SK-N-SH (cell line): ENCODE data around the gene TLN1. TPM values are rescaled to one million over a fixed set of nuclear protein-coding genes. Genes with fewer than 3 reads are reported as not detected.

Experiments used
- CTCF ChIA-PET: fragments of 300-600, 350-600 bp; formaldehyde crosslinking; extraction: SDS; loops from one replicate; lab custom pipeline; 2021; lab: Yijun Ruan, JAX
- POLR2A ChIA-PET: fragments of 350-600 bp; sonication (Branson Sonifier 250); formaldehyde crosslinking; extraction: SDS; loops from one replicate; lab custom pipeline; 2020; ENCODE audit warnings: antibody characterized with exemption, inconsistent platforms; lab: Yijun Ruan, JAX
- DNase-seq: peaks from one replicate; pipeline ENCODE4 v3.0.0; 2012
- H2AFZ ChIP-seq: fragments of 200-600 bp; sonication (generic); 2 replicates; pipeline ENCODE4 v1.8.1; 2016; ENCODE audit warnings: antibody characterized with exemption, mild to moderate bottlenecking, low read depth
- H3F3A ChIP-seq: fragments of 200-600 bp; sonication (generic); replicated peaks from 2 replicates; pipeline ENCODE3; 2016; ENCODE audit warnings: antibody characterized with exemption, mild to moderate bottlenecking; ENCODE audit not compliant: insufficient read depth
- H3K27ac ChIP-seq, 2 experiments: fragments of 200-500 bp in 1 of 2; fragments of 200-600 bp in 1 of 2; sonication (Bioruptor generic) in 1 of 2; sonication (generic), shearing (Covaris generic) in 1 of 2; 2 replicates each; pipeline versions ENCODE4 v1.5.1 to v1.6.1; 2014 to 2016; ENCODE audit warnings: low read depth in 2 of 2, inconsistent platforms in 1 of 2, low read length in 1 of 2, mild to moderate bottlenecking in 1 of 2, mixed read lengths in 1 of 2
- H3K27me3 ChIP-seq: fragments of 200-600 bp; sonication (generic), shearing (Covaris generic); 2 replicates; pipeline ENCODE4 v1.6.1; 2016; ENCODE audit warnings: mixed run types; ENCODE audit not compliant: insufficient read depth
- H3K36me3 ChIP-seq, 2 experiments: fragments of 200-500 bp in 1 of 2; fragments of 200-600 bp in 1 of 2; sonication (Bioruptor generic) in 1 of 2; sonication (generic) in 1 of 2; replicated peaks in 1 of 2; 2 replicates each; pipeline versions ENCODE3 to v1.5.1; 2014 to 2016; ENCODE audit warnings: low read length in 1 of 2, mild to moderate bottlenecking in 1 of 2; ENCODE audit not compliant: insufficient read depth in 2 of 2, control insufficient read depth in 1 of 2
- H3K4me1 ChIP-seq, 2 experiments: fragments of 200-500 bp in 1 of 2; fragments of 200-600 bp in 1 of 2; sonication (Bioruptor generic) in 1 of 2; sonication (generic), shearing (Covaris generic) in 1 of 2; 2 replicates each; pipeline versions ENCODE4 v1.5.1 to v1.6.1; 2014 to 2016; ENCODE audit warnings: low read depth in 1 of 2, low read length in 1 of 2, mixed run types in 1 of 2; ENCODE audit not compliant: insufficient read depth in 2 of 2, control insufficient read depth in 1 of 2
- H3K4me2 ChIP-seq: fragments of 200-600 bp; sonication (generic), shearing (Covaris generic); 2 replicates; pipeline ENCODE4 v1.6.1; 2017; ENCODE audit warnings: mixed run types
- H3K4me3 ChIP-seq, 2 experiments: fragments of 200-500 bp in 1 of 2; fragments of 200-600 bp in 1 of 2; sonication (Bioruptor generic) in 1 of 2; sonication (generic), shearing (Covaris generic) in 1 of 2; 2 replicates each; pipeline versions ENCODE4 v1.5.1 to v1.8.1; 2014 to 2016; ENCODE audit warnings: low read depth in 2 of 2, inconsistent platforms in 1 of 2, low read length in 1 of 2, mild to moderate bottlenecking in 1 of 2, mixed read lengths in 1 of 2, moderate library complexity in 1 of 2
- H3K79me2 ChIP-seq: fragments of 200-600 bp; sonication (generic); 2 replicates; pipeline ENCODE4 v1.8.1; 2017; ENCODE audit warnings: mild to moderate bottlenecking; ENCODE audit not compliant: insufficient read depth
- H3K9ac ChIP-seq: fragments of 200-600 bp; sonication (generic); 2 replicates; pipeline ENCODE4 v1.6.1; 2017; ENCODE audit warnings: mixed run types
- H3K9me2 ChIP-seq: fragments of 200-600 bp; sonication (generic); 2 replicates; pipeline ENCODE4 v1.6.1; 2017; ENCODE audit warnings: mixed run types
- H3K9me3 ChIP-seq: fragments of 200-600 bp; sonication (generic); 2 replicates; pipeline ENCODE4 v1.6.1; 2017; ENCODE audit warnings: mixed run types, mild to moderate bottlenecking, moderate library complexity
- H4K20me1 ChIP-seq: fragments of 200-600 bp; sonication (generic); 2 replicates; pipeline ENCODE4 v1.6.1; 2017; ENCODE audit warnings: mild to moderate bottlenecking, mixed run types; ENCODE audit not compliant: insufficient read depth
- EZH2phosphoT487 ChIP-seq: fragments of 200-600 bp; sonication (generic); IDR thresholded peaks from 2 replicates; pipeline ENCODE4 v1.6.1; 2017; ENCODE audit warnings: low read depth, mixed run types, mild to moderate bottlenecking, antibody characterized with exemption, moderate library complexity, borderline replicate concordance
- FOXJ3 ChIP-seq: sonication (generic); formaldehyde crosslinking; IDR thresholded peaks from 2 replicates; pipeline ENCODE4 v1.5.1; 2020; ENCODE audit warnings: mild to moderate bottlenecking, missing genetic modification reagents
- GABPA ChIP-seq: IDR thresholded peaks from 2 replicates; pipeline ENCODE4 v1.4.0; 2012; ENCODE audit warnings: low read depth, mild to moderate bottlenecking
- IRF3 ChIP-seq: fragments of 150-350 bp; IDR thresholded peaks from 2 replicates; pipeline ENCODE4 v1.6.1; 2016; ENCODE audit warnings: mild to moderate bottlenecking, low read depth, low read length
- JUND ChIP-seq: IDR thresholded peaks from 2 replicates; pipeline ENCODE4 v1.4.0; 2012
- MEF2A ChIP-seq: IDR thresholded peaks from 2 replicates; pipeline ENCODE4 v1.4.0; 2012; ENCODE audit warnings: low read depth, borderline replicate concordance
- NFIC ChIP-seq: IDR thresholded peaks from 2 replicates; pipeline ENCODE4 v1.4.0; 2012; ENCODE audit warnings: borderline replicate concordance
- NRF1 ChIP-seq: IDR thresholded peaks from 2 replicates; pipeline ENCODE4 v1.6.1; 2012; ENCODE audit warnings: low read depth, mild to moderate bottlenecking, low read length
- POLR2AphosphoS5 ChIP-seq: IDR thresholded peaks from 2 replicates; pipeline ENCODE4 v1.6.1; 2012; ENCODE audit warnings: low read depth, low read length
- RAD21 ChIP-seq: IDR thresholded peaks from 2 replicates; pipeline ENCODE4 v1.6.1; 2012; ENCODE audit warnings: mild to moderate bottlenecking, low read length
- RCOR1 ChIP-seq: fragments of 150-350 bp; IDR thresholded peaks from 2 replicates; pipeline ENCODE4 v1.6.1; 2017; ENCODE audit warnings: antibody characterized with exemption, low read length
- RFX5 ChIP-seq: IDR thresholded peaks from 2 replicates; pipeline ENCODE4 v1.6.1; 2012; ENCODE audit warnings: mild to moderate bottlenecking, improper control_type of control experiment, low read length
- RXRA ChIP-seq: IDR thresholded peaks from 2 replicates; pipeline ENCODE4 v1.4.0; 2012; ENCODE audit warnings: low read depth, mild to moderate bottlenecking, borderline replicate concordance
- SIN3A ChIP-seq: IDR thresholded peaks from 2 replicates; pipeline ENCODE4 v1.6.1; 2012; ENCODE audit warnings: low read depth, mild to moderate bottlenecking, low read length, moderate library complexity, borderline replicate concordance
- TAF1 ChIP-seq: IDR thresholded peaks from 2 replicates; pipeline ENCODE4 v1.6.1; 2012; ENCODE audit warnings: low read depth, mild to moderate bottlenecking, low read length, moderate library complexity, borderline replicate concordance
- WGBS: methylation state at CpG from one replicate; pipeline ENCODE4 v1.1.6; 2017; ENCODE audit warnings: low lambda C conversion rate; 5-methylcytosine and 5-hydroxymethylcytosine counted together
- polyA plus RNA-seq, 3 experiments: library from polyadenylated mRNA; depleted of rRNA; stranded (reverse); fragments of >200 nt; gene quantifications; 2 replicates each; pipeline ENCODE4 v1.2.3, GENCODE V29; 2012
- TF ChIP-seq, protein P1 (sequence below): fragments of 200-600 bp; sonication (generic); IDR thresholded peaks from 2 replicates; pipeline ENCODE4 v1.6.1; 2017; ENCODE audit warnings: antibody characterized with exemption, mild to moderate bottlenecking, moderate library complexity
- TF ChIP-seq, protein P2 (sequence below): IDR thresholded peaks from 2 replicates; pipeline ENCODE4 v1.4.0; 2012; ENCODE audit warnings: low read depth
- TF ChIP-seq, protein P3 (sequence below): IDR thresholded peaks from 2 replicates; pipeline ENCODE4 v1.4.0; 2012; ENCODE audit warnings: low read depth, borderline replicate concordance

The TLN1 gene
- polyA plus RNA-seq, 1 of the 3 experiments (the other 2 are of a cell fraction), result 115 TPM

DNA sequence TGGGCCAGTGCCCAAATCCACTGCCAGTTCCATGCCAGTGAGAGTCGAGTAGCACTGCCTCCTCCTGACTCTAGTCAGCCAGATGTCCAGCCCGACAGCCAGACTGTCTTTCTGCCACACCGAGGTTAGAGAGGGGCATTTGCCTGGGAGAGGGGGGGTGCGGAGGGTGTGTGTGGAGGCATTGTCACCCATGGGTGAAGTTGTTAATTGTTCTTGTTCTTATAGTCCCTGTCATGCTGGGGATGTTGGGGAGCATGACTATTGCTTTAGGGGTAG lies 18.2 kb upstream of the TLN1 start:
- peaks cover 54% of the 10 kb centered on the region for H3K79me2 ChIP-seq
- H3K4me1 ChIP-seq, result peaks cover 12 to 33% of the 10 kb centered on the region in 2 experiments; a peak in 2 of 4 replicates
- TF ChIP-seq POLR2AphosphoS5, result no peak
- TF ChIP-seq MEF2A, result no peak
- no peak for TF ChIP-seq NRF1
- no peak for TF ChIP-seq RFX5
- TF ChIP-seq FOXJ3 (CRISPR knock-in tag), result no peak
- TF ChIP-seq, protein P1, sequence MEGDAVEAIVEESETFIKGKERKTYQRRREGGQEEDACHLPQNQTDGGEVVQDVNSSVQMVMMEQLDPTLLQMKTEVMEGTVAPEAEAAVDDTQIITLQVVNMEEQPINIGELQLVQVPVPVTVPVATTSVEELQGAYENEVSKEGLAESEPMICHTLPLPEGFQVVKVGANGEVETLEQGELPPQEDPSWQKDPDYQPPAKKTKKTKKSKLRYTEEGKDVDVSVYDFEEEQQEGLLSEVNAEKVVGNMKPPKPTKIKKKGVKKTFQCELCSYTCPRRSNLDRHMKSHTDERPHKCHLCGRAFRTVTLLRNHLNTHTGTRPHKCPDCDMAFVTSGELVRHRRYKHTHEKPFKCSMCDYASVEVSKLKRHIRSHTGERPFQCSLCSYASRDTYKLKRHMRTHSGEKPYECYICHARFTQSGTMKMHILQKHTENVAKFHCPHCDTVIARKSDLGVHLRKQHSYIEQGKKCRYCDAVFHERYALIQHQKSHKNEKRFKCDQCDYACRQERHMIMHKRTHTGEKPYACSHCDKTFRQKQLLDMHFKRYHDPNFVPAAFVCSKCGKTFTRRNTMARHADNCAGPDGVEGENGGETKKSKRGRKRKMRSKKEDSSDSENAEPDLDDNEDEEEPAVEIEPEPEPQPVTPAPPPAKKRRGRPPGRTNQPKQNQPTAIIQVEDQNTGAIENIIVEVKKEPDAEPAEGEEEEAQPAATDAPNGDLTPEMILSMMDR, result no peak
- TF ChIP-seq, protein P2, sequence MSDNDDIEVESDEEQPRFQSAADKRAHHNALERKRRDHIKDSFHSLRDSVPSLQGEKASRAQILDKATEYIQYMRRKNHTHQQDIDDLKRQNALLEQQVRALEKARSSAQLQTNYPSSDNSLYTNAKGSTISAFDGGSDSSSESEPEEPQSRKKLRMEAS, result no peak
- TF ChIP-seq RAD21, result no peak
- TF ChIP-seq GABPA, result no peak
- TF ChIP-seq, protein P3, sequence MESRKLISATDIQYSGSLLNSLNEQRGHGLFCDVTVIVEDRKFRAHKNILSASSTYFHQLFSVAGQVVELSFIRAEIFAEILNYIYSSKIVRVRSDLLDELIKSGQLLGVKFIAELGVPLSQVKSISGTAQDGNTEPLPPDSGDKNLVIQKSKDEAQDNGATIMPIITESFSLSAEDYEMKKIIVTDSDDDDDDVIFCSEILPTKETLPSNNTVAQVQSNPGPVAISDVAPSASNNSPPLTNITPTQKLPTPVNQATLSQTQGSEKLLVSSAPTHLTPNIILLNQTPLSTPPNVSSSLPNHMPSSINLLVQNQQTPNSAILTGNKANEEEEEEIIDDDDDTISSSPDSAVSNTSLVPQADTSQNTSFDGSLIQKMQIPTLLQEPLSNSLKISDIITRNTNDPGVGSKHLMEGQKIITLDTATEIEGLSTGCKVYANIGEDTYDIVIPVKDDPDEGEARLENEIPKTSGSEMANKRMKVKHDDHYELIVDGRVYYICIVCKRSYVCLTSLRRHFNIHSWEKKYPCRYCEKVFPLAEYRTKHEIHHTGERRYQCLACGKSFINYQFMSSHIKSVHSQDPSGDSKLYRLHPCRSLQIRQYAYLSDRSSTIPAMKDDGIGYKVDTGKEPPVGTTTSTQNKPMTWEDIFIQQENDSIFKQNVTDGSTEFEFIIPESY, result no peak
- TF ChIP-seq RXRA, result no peak
- TF ChIP-seq SIN3A, result no peak
- no peak for TF ChIP-seq IRF3
- no peak for TF ChIP-seq JUND
- no peak for TF ChIP-seq NFIC
- TF ChIP-seq TAF1, result no peak
- no peak for TF ChIP-seq RCOR1
- no peak for TF ChIP-seq EZH2phosphoT487
- 100% methylated on average over 1 of the region's 4 CpGs for WGBS
- peak overlapping the region; percentile 70 to 79; a peak in 2 of 4 replicates for H3K27ac ChIP-seq
- peaks cover 15 to 49% of the 10 kb centered on the region in 2 experiments for H3K36me3 ChIP-seq
- H3K27me3 ChIP-seq, result no peaks in the 10 kb centered on the region
- peak overlapping the region; percentile 82 for H3K4me2 ChIP-seq
- no peak for DNase-seq
- peaks cover 7% of the 10 kb centered on the region for H3F3A ChIP-seq
- ChIA-PET POLR2A (interaction anchor here (2.6 kb wide), 1 partner anchor 18 kb away, joined by 28 read pairs; the partner anchor contains the start of genes CREB3 and TLN1), CTCF (interaction anchor here (1.2 to 6.8 kb wide), 6 partner anchors 9 to 131 kb away, joined by 4 to 88 read pairs (median 15); partner anchors contain the start of genes CREB3 and TLN1)
- H3K9ac ChIP-seq, result peak overlapping the region; percentile 90
- H3K4me3 ChIP-seq, result peak overlapping the region; percentile 97 to 98
- no peaks in the 10 kb centered on the region for H3K9me3 ChIP-seq
- H4K20me1 ChIP-seq, result peaks cover 30% of the 10 kb centered on the region
- no peak overlapping the region for H2AFZ ChIP-seq
- no peaks in the 10 kb centered on the region for H3K9me2 ChIP-seq
